Psoas muscle (tissue), 8 donors: ENCODE measurements around the gene HMX1. TPM values are rescaled to one million over a fixed set of nuclear protein-coding genes. Genes with fewer than 3 reads are reported as not detected.

Source experiments
- ATAC-seq, 4 donors: fragments of 200-7000 bp; cut with Tn5 transposase; one replicate each; pipeline ENCODE4 v1.9.1; 2020; ENCODE audit warnings: moderate library complexity in 3 of 4, mild to moderate bottlenecking in 2 of 4
- DNase-seq, 2 donors: peaks; one replicate each; pipeline ENCODE4 v3.0.0-alpha.2; 2020
- H3K27ac ChIP-seq: fragments of 200-600 bp; one replicate; pipeline ENCODE4 v1.8.0; 2022
- H3K27me3 ChIP-seq, 3 donors: fragments of 200-600 bp in 1 of 3; one replicate each; pipeline versions ENCODE4 v1.6.1 to v1.8.0; 2013 to 2022; ENCODE audit warnings: low read length in 2 of 3, mild to moderate bottlenecking in 2 of 3, moderate library complexity in 1 of 3; ENCODE audit not compliant: insufficient read depth in 3 of 3
- H3K36me3 ChIP-seq, 2 donors: fragments of 200-600 bp in 1 of 2; one replicate each; pipeline versions ENCODE4 v1.6.1 to v1.8.0; 2013 to 2022; ENCODE audit warnings: low read depth in 1 of 2, mild to moderate bottlenecking in 1 of 2, moderate library complexity in 1 of 2; ENCODE audit not compliant: insufficient read depth in 1 of 2
- H3K4me1 ChIP-seq: fragments of 200-600 bp; one replicate; pipeline ENCODE4 v1.8.0; 2022
- H3K4me3 ChIP-seq: fragments of 200-600 bp; one replicate; pipeline ENCODE4 v1.8.0; 2022; ENCODE audit warnings: mild to moderate bottlenecking
- H3K9me3 ChIP-seq: fragments of 200-600 bp; one replicate; pipeline ENCODE4 v1.8.0; 2022
- WGBS, 3 donors: extraction: QIAGEN DNeasy Blood & Tissue Kit; methylation state at CpG; one replicate each; pipeline versions ENCODE4 v1.1.6 to v1.1.7; 2013; 5-methylcytosine and 5-hydroxymethylcytosine counted together
- intact Hi-C, 2 donors: fragments of 100-400 bp; cut with DNase I; formaldehyde crosslinking; loops; one replicate each; pipeline versions ENCODE4 v1.11.0 to v1.14.2; 2022
- polyA plus RNA-seq, 3 donors: library from polyadenylated mRNA; stranded (reverse); fragments of 200-250 nt; gene quantifications; one replicate each; pipeline ENCODE4 v1.2.3, GENCODE V29; 2013
- total RNA-seq, 4 donors: library from RNA; stranded (reverse); fragmentation: NEBNext Ultra II Directional in 2 of 4; extraction: Animal tissue kit (Norgen Biotek cat#: 25700) in 2 of 4; gene quantifications; one replicate each; pipeline versions ENCODE4 v1.2.1 to v1.2.4, GENCODE V29; 2021 to 2023
- TF ChIP-seq, protein P1 (sequence below): fragments of 200-600 bp; IDR thresholded peaks from one replicate; pipeline ENCODE4 v1.8.0; 2022; ENCODE audit warnings: antibody characterized with exemption
- donor health status: healthy with polysubstance abuse.
- donor health status: DM: no; HTN: no; CAD: no; lungs with moderate emphysema.
- donor health status: Bipolar disorder and iron deficiency.
- donor health status: healthy.
- donor health status: DM: yes; HTN: yes; CAD: no.
- donor health status: DM: no; HTN: no; CAD: no.
- donor health status: DM: no; HTN: no; CAD: no.
- donor health status: DM: yes; HTN: yes; CAD: no.

Gene HMX1
- total and polyA plus RNA-seq, 7 donors, result not detected

DNA sequence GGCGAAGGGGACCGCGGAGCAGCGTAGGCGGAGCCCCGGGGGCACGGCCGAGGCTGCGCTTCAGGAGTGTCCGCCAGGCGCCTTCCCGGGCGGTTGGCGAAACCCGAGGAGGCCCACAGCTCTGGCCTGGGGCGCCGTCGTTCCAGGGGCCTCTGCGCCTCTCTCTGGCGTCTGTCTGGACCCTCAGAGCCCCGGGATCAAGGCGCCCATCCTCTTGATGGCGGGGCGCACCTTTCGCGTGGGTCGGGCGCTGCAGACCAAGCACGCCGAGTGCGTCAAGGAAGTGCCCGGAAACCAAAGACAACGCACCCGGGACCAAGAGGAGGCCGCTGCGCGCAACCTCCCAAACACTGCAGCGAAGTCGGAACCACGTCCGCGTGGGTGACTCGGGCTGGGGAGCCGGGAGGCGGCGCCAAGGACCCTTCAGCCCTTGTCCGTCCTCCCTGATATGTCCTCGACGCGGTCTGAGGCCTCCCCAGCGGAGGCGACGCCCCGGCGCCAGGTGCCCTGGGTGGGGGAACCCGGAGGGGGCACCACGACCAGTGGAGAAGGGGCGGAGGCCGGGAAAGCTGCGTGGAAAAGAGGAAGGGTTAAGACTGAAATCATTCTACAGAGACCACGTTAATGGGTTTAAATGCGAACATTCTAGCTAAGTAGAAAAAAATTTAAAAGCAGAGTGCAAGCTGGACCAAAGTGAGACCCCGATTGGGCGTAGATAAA lies 9.9 kb downstream of the HMX1 start:
- WGBS, 3 donors, result 1 to 2% (median 2%) methylated on average over 55 to 64 of the region's 64 CpGs
- Histone ChIP-seq H3K4me3 (no peak overlapping the region), H3K36me3 (no peaks in the 10 kb centered on the region), H3K9me3 (no peaks in the 10 kb centered on the region), H3K27me3 (peaks cover 3 to 98% (median 53%) of the 10 kb centered on the region in 3 donors), H3K27ac (no peak overlapping the region), H3K4me1 (no peaks in the 10 kb centered on the region)
- intact Hi-C loops, result no loop called here
- ATAC-seq (no peak), DNase-seq (no peak)
- TF ChIP-seq, protein P1, sequence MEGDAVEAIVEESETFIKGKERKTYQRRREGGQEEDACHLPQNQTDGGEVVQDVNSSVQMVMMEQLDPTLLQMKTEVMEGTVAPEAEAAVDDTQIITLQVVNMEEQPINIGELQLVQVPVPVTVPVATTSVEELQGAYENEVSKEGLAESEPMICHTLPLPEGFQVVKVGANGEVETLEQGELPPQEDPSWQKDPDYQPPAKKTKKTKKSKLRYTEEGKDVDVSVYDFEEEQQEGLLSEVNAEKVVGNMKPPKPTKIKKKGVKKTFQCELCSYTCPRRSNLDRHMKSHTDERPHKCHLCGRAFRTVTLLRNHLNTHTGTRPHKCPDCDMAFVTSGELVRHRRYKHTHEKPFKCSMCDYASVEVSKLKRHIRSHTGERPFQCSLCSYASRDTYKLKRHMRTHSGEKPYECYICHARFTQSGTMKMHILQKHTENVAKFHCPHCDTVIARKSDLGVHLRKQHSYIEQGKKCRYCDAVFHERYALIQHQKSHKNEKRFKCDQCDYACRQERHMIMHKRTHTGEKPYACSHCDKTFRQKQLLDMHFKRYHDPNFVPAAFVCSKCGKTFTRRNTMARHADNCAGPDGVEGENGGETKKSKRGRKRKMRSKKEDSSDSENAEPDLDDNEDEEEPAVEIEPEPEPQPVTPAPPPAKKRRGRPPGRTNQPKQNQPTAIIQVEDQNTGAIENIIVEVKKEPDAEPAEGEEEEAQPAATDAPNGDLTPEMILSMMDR, result no peak

DNA sequence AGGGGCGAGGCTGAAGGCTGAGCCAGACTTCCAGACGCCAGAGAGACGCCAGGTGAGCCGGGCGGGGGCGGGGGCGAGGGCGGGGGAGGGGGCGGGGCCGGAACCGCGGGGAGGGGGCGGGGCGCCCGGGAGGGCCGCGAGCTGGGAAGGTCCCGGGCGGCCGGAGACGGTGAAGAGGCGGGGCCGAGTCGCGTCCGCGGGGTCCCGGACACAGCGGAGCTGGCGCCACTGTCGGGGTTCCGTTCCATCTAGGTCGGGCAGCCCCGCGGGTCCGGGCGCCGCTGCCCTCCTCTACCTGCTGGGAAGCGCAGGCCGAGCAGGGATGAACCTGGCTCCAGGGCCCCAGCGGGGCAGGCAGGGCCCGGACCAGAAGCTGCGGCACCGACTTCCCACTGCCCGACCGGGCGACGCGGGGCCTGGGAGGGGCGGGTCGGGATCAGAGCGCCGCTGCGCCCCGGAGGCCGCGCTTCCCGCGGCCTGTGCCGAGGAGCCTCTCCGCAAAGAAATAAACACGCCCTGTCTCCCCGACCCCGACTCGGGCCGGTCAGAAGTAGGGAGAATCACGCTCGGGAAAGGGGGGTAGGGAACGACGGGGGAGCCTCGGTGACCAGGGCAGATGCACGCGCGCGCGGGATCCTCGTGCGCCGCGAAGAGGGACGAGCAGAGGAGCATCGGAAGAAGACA lies 10.6 kb downstream of the HMX1 start:
- Histone ChIP-seq H3K4me3 (no peak overlapping the region), H3K27me3 (peaks cover 3 to 98% (median 52%) of the 10 kb centered on the region in 3 donors), H3K9me3 (no peaks in the 10 kb centered on the region), H3K27ac (no peak overlapping the region), H3K36me3 (no peaks in the 10 kb centered on the region), H3K4me1 (no peaks in the 10 kb centered on the region)
- intact Hi-C loops, result no loop called here
- WGBS, 3 donors, result 1% methylated on average over 25 to 81 of the region's 82 CpGs
- TF ChIP-seq, protein P1, result no peak
- no peak for DNase-seq
- ATAC-seq, result no peak

DNA sequence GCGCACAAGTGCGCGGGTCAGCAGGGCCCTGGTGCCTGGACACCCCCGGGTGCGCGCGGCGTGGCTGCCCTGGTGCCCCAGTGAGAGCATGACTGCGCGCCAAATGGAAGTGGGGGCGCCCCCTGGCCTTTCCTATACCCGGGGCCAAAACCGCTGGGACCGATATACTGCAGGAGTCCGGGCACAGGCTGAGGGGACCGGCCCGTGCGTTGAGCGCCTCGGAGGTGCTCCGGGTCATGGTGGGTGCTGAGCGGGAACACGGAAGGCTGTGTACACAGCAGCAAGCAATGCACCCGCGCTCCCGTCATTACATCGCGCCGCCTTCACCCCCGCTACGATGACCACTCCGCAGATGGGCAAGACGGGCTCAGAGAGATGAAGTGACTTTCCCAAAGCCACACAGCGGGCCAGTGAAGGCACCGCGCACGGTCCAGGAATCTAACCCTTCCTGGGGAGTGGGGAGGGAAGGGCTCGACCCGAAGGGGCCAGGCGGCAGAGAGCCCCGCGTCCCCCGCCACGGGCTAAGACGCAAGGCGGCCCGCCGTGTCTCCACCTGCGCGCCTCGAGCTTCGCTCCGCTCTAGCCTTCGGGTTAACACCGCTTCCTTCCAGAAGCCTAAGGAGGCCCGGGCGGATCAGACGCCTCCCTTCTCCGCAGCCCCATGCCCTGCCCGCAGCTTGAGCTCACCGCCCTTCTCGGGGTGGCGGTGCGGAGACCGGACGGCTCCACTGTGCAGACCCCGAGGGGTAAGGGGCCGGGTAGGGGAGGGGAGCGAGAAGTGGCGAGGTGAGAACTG lies 11.3 kb downstream of the HMX1 start:
- ATAC-seq (no peak), DNase-seq (peak in 1 of 2 donors; percentile 12)
- no peak overlapping the region for H3K27ac ChIP-seq
- no peak overlapping the region for H3K4me3 ChIP-seq
- no peaks in the 10 kb centered on the region for H3K36me3 ChIP-seq
- peaks cover 3 to 98% (median 51%) of the 10 kb centered on the region in 3 donors for H3K27me3 ChIP-seq
- TF ChIP-seq, protein P1, result no peak
- no peaks in the 10 kb centered on the region for H3K9me3 ChIP-seq
- WGBS, 3 donors, result 1 to 2% (median 2%) methylated on average over 47 to 70 of the region's 70 CpGs
- no peaks in the 10 kb centered on the region for H3K4me1 ChIP-seq
- intact Hi-C loops, result no loop called here

DNA sequence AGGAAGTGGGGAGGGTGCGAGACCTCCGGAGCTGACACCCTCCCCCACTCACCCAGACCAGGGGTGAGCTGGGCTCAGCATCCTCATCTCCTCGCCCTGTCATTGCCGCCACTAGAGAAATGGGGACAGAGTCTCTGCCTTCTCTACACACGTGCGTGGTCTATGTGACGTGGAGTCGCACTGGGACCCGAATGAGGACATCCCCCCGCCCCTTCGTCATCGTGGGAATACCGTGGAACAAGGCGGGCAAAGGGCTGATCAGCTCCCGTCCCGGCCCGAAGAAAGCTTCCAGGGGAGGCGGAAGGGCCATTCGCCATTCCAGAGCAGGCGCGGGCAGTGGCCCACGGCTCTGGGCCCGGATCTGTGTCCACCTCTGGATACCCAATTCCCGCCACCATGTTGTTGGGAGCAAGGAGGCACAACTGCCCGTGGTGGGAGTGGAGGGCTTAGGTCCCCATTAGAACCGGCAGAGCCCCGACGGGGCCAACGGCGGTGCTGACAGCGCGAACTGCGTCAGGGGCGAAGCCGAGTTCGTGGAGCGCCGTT lies 12.0 kb downstream of the HMX1 start:
- H3K4me1 ChIP-seq, result no peaks in the 10 kb centered on the region
- H3K27me3 ChIP-seq, result peaks cover 3 to 98% (median 45%) of the 10 kb centered on the region in 3 donors
- TF ChIP-seq, protein P1, result no peak
- H3K36me3 ChIP-seq, result no peaks in the 10 kb centered on the region
- H3K9me3 ChIP-seq, result no peaks in the 10 kb centered on the region
- no peak overlapping the region for H3K27ac ChIP-seq
- 2% methylated on average over 38 of the region's 38 CpGs for WGBS, 3 donors
- peak in 1 of 2 donors; percentile 39 for DNase-seq
- ATAC-seq, result no peak
- intact Hi-C loops, result no loop called here
- no peak overlapping the region for H3K4me3 ChIP-seq
